22Rv1 (cell line): ENCODE measurements around the gene TMEM132D.
"Not testable (repeated sequence)": the region's sequence is repeated elsewhere in the genome, so short reads cannot be mapped to it uniquely, and the experiment has no call there.

Experiments used
- H3K27ac ChIP-seq: fragments of 450-650 bp; 2 replicates; pipeline ENCODE4 v1.5.1; 2017
- ZFX ChIP-seq: fragments of 450-650 bp; IDR thresholded peaks from 2 replicates; pipeline ENCODE4 v1.6.1; 2017; ENCODE audit warnings: antibody characterized with exemption, borderline replicate concordance
- TF ChIP-seq, protein P1 (sequence below): fragments of 450-650 bp; IDR thresholded peaks from 2 replicates; pipeline ENCODE4 v1.5.1; 2017; ENCODE audit warnings: mild to moderate bottlenecking

TMEM132D gene

DNA sequence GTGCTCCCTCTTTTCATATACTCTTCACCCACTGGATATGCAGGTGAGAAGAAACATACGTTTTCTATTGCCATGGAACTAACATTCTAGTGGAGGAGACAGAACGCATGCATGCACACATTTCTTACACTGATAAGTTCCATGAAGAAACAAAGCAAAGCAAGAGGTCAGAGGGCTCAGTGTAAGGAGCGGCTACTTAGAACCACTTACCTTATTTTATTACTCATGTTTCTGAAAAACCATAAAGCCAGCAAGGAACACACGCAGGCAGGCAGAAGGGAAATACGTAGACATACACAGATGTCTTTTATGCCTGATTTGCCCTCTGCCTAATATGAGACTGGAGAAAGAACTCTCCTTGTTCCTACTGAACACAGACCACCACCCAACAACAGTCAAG is 362.9 kb downstream of the TMEM132D start:
- no peak overlapping the region for H3K27ac ChIP-seq
- TF ChIP-seq, protein P1, sequence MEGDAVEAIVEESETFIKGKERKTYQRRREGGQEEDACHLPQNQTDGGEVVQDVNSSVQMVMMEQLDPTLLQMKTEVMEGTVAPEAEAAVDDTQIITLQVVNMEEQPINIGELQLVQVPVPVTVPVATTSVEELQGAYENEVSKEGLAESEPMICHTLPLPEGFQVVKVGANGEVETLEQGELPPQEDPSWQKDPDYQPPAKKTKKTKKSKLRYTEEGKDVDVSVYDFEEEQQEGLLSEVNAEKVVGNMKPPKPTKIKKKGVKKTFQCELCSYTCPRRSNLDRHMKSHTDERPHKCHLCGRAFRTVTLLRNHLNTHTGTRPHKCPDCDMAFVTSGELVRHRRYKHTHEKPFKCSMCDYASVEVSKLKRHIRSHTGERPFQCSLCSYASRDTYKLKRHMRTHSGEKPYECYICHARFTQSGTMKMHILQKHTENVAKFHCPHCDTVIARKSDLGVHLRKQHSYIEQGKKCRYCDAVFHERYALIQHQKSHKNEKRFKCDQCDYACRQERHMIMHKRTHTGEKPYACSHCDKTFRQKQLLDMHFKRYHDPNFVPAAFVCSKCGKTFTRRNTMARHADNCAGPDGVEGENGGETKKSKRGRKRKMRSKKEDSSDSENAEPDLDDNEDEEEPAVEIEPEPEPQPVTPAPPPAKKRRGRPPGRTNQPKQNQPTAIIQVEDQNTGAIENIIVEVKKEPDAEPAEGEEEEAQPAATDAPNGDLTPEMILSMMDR: no peak
- TF ChIP-seq ZFX: no peak

GRCh38 chr12:129540249-129540648 is 363.6 kb downstream of the TMEM132D start:
- TF ChIP-seq, protein P1: no peak
- TF ChIP-seq ZFX: no peak
- no peak overlapping the region for H3K27ac ChIP-seq

GRCh38 chr12:129538724-129539335 is 365.0 kb downstream of the TMEM132D start:
- not testable (repeated sequence) for H3K27ac ChIP-seq

DNA sequence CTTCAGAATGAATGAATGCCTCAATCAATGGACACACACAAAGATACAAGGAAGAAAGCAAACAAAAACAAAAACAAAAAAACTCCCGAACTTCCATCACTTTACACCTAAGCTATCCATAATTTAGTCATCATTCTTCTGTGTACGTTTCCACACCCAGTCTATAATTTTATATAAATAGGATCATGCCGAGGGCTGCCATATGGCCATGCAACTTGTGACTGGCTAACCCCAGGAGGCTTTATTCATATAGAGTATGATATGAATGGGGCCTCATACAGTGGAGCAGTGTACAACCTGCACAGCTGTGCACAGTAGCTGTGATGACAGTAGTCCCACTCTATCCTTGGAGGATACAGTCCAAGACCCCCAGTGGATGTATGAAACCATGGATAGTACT is 365.7 kb downstream of the TMEM132D start:
- TF ChIP-seq, protein P1: no peak
- TF ChIP-seq ZFX: no peak

DNA sequence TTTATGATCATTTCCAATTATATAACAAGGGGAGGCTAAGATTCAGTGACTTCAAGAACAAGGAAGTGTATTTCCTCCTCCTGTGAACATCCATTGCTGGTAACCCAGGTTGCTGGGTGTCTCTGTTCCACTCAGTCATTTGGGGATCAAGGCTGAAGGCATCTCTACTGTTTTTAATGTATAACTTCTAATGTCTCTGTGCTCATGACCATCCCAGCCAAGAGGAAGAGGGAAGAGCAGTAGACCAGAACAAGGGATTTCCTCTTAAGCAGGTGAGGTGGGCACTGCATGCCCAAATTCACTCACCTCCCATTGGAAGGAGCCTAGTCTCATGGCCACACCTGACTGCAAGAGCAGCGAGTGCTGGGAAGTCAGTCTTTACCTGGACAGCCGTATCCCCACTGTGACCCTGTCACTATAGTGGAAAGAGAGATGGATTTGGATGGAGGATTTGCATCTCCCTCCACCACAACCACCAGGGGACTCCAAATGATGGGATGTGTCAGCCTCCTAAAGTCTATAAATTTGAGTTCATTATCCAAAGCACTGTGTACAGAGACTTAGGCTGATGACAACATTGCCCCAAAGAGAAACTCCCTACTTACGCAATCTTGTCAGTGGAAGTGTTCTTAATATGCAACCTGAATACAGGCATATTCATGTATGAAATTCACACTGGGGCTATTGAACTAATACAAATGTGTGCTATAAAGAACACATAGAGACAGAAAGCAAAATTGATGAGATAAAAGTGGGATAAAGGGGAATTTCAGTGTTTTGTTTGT is 368.7 kb downstream of the TMEM132D start:
- no peak overlapping the region for H3K27ac ChIP-seq
- TF ChIP-seq, protein P1: no peak
- no peak for TF ChIP-seq ZFX

More for the DNA sequence above, 365.7 kb downstream of the TMEM132D start:
- no peak overlapping the region for H3K27ac ChIP-seq

DNA sequence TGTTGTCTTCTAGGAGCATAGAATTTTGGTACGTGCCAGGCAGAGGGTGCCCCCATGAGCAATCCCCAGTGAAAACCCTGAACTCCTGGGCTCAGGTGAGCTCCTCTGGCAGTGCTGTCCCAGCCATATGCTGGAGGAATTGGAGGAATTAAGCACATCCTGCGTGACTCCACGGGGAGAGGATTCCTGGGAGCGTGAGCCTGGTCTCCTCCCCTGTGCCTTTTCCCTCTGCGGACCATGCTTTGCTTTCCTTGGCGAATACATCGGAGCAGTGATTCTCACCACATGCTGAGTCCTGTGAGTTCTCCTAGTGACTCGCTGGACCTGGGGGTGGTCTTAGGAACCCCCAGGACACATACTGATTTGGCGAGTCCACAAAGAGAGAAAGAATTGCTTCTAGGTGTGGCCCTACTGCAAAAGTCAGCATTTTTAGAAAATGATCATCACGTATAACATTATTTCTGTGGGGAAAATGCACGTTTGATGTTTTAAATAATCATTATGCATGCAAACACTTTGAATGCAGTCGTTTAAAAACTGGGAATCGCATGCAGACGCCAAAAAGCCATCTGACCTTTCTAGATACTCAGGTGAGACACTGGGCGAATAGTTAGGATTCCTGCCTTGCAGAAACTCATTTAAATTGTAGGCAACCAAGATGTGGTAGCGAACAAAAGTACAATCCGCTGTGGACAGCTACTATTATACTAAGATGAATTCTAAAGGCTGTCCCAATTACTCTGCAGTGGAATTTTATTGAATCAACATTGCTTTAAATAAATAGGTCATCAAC is 370.9 kb downstream of the TMEM132D start:
- TF ChIP-seq, protein P1: no peak
- TF ChIP-seq ZFX: no peak

DNA sequence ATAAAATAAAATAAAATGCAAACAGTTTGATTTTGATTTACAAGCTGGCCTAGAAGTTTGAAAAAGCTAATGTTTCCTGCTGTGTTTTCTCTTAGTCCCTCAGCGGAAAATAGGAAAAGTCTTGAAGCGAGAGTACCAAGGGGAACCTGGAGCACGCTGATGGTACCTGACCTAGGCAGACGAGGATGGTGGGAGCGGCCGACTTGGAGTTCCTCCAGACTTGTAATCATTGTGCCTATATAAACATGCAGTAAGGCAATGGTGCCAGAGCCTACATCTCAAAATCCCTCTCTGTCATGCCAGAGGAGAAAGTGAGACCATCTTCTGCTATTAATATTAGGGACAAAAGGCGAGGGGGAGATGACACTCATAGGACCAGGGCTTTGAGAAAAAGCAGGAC is 371.7 kb downstream of the TMEM132D start:
- TF ChIP-seq ZFX: no peak
- TF ChIP-seq, protein P1: no peak
- H3K27ac ChIP-seq: no peak overlapping the region

More for the DNA sequence above, 370.9 kb downstream of the TMEM132D start:
- H3K27ac ChIP-seq: no peak overlapping the region
